Stimulated activated CD4-positive, alpha-beta T cell treated with anti-CD3 and anti-CD28 coated beads, Interleukin-2, amount 100 ng/mL, for 24 hours (primary cell): Measurements from ENCODE around the gene ABHD8.
"Not testable (repeated sequence)": the region's sequence is repeated elsewhere in the genome, so short reads cannot be mapped to it uniquely, and the experiment has no call there.

ENCODE experiments used
- DNase-seq, 2 donors: peaks; one replicate each; pipeline ENCODE4 v3.0.0-alpha.2; 2020

Gene ABHD8

GRCh38 chr19:17294051-17294891 lies 9.0 kb downstream of the ABHD8 start:
- peak; percentile 67 to 76 for DNase-seq

- DNase-seq = no peak
Observed at GRCh38 chr19:17293605-17294004, 9.6 kb downstream of the ABHD8 start.

GRCh38 chr19:17292301-17293074 lies 10.7 kb downstream of the ABHD8 start:
- peak; percentile 84 to 88 for DNase-seq

DNA sequence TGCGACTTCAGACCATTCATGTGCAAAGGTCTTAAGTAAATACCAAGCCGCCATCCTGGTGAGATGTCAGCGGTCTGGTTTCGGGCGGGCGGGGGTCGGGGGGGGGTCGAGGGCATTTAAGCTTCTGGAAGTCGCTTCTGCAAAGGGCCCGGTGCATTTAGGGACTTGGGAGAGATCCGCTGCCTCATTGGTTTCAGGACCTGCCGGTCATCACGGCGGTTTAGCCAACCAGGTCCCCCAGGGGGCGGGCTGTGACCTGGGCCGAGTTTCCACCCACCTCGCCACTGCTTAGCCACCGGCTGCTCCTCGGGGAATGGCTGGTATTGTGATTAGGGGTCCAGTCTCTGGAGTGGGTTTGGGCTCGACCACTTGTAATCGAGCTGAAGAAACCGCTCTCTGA lies 13.7 kb downstream of the ABHD8 start:
- peak; percentile 59 to 77 for DNase-seq

DNA sequence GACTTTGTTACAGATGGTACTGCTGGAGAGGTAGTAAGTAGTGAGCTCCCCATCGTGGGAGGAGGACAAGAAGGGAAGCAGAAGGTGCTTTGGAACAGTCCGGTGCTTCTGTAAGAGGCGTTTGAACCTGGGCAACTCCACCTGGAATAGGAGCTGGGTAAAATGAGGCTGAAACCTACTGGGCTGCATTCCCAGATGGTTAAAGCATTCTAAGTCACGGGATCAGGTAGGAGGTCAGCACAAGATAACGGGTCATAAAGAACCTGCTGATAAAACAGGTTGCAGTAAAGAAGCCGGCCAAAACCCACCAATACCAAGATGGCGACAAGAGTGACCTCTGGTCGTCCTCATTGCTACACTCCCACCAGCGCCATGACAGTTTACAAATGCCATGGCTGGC lies 16.5 kb downstream of the ABHD8 start:
- no peak for DNase-seq

GRCh38 chr19:17286263-17286662 lies 17.0 kb downstream of the ABHD8 start:
- DNase-seq = no peak

GRCh38 chr19:17285415-17286135 lies 17.6 kb downstream of the ABHD8 start:
- no peak for DNase-seq

DNA sequence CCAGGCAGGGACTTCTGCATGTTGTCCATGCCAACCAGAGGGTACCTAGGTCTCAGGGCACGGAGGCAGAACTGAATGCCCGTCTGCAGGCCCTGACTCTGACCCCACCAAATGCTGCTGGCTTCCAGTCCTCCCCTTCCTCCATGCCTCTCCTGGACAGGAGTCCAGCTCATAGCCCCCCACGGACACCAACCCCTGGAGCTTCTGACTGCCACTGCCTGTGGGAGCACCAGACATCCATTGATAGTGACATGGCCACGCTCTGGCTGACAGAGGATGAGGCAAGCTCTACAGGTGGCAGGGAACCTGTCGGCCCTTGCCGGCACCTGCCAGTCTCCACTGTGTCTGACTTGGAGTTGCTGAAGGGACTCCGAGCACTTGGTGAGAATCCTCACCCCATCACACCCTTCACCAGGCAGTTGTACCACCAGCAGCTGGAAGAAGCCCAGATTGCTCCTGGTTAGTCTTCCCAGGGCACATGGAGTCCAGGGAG lies 19.7 kb downstream of the ABHD8 start:
- DNase-seq = no peak

GRCh38 chr19:17282488-17283125 lies 20.6 kb downstream of the ABHD8 start:
- DNase-seq = peak; percentile 85 to 87

- peak; percentile 55 to 71 for DNase-seq
Observed at GRCh38 chr19:17281391-17282304, 21.6 kb downstream of the ABHD8 start, which contains the start of gene ANKLE1. Gene ANKLE1 (plus strand): TSS chr19:17281901. CDS start chr19:17281921, 20 bp downstream.

DNA sequence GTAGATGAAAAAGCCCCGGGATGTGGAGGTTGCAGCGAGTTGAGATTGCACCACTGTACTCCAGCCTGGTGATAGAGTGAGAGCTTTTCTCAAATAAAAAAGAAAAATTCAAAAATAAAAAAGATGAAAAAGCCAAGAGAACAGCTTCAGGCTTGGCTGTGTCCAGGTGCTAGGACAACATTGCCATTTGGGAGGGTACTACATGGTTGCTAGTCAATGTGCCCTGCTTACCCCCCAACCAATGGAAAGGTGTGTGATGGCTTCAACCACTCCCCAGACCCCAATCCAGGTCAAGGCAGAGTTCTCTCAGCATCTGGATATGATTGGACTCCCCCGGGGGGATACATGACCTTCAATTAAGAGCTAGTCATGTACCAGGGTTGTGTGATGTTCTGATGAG lies 23.8 kb downstream of the ABHD8 start:
- no peak for DNase-seq

GRCh38 chr19:17275441-17276175 lies 27.6 kb downstream of the ABHD8 start:
- no peak for DNase-seq

- DNase-seq = not testable (repeated sequence)
Observed at GRCh38 chr19:17274892-17275291, 28.3 kb downstream of the ABHD8 start.

- no peak for DNase-seq
Observed at GRCh38 chr19:17268754-17269153, 34.5 kb downstream of the ABHD8 start.

- peak; percentile 91 to 95 for DNase-seq
Observed at GRCh38 chr19:17266975-17267788, 36.0 kb downstream of the ABHD8 start, which contains the start of gene BABAM1. Gene BABAM1 (plus strand): TSS chr19:17267443. CDS start chr19:17268807, 1,364 bp downstream.

DNA sequence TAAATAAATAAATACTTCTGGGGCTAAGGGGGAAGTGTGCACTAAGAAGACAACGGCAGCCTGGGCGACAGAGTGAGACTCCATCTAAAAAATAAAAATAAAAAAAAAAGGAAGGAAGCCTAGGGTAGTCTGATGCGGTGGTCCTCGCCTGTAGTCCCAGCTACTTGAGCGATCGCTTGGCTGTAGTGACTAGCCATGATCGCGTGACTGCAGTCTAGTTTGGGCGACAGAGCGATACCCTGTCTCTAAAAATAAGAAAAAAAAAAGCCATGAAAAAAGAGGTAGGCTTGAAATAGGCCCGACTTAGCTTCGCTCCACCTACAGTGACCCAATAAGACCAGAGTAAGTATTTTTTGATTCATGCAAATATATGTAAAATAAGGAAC lies 36.6 kb downstream of the ABHD8 start:
- no peak for DNase-seq

DNA sequence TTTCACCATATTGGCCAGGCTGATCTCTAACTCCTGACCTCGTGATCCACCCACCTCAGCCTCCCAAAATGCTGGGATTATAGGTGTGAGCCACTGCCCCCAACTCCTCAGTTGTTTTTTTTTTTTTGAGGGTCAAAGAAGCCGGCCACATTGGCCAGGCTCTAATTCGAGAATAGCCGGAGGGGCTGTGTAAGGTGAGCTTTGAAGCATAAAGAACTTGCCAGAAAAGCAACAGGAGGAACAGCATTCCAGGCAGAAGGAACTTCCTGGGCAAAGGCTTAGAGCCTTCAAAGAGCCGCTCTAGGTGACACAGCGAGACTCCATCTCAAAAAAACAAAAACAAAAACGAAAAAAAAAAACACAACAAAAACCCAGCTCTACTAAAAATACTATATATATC lies 37.2 kb downstream of the ABHD8 start:
- DNase-seq = no peak

DNA sequence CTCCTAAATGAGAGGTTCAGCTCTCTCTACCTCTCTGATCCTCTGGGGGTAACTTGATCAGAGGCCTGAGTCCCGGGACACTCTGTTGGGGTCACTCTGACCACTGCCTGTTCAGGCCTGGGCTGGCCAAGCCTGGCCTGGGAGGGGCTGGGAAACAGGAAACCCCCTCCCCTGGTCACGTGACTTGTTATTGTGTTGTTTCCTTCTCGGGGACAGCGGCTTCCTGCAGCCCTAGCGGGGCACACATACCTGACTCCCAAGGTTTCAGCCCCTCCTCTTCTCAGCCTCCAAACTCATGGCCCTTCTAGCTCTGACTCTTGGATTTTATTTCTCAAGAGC lies 38.6 kb downstream of the ABHD8 start, which contains the start of gene USHBP1:
TSS of gene USHBP1 (minus strand) at position 105 of the 339 bp plus-strand sequence. CDS start 446 bp downstream, outside the sequence.
- DNase-seq = no peak
